ENCODE measurements around the gene MAPK8IP2.

GRCh38 chr22:50621356-50621880, 20.8 kb downstream of the MAPK8IP2 start:
- TF ChIP-seq, protein P1, sequence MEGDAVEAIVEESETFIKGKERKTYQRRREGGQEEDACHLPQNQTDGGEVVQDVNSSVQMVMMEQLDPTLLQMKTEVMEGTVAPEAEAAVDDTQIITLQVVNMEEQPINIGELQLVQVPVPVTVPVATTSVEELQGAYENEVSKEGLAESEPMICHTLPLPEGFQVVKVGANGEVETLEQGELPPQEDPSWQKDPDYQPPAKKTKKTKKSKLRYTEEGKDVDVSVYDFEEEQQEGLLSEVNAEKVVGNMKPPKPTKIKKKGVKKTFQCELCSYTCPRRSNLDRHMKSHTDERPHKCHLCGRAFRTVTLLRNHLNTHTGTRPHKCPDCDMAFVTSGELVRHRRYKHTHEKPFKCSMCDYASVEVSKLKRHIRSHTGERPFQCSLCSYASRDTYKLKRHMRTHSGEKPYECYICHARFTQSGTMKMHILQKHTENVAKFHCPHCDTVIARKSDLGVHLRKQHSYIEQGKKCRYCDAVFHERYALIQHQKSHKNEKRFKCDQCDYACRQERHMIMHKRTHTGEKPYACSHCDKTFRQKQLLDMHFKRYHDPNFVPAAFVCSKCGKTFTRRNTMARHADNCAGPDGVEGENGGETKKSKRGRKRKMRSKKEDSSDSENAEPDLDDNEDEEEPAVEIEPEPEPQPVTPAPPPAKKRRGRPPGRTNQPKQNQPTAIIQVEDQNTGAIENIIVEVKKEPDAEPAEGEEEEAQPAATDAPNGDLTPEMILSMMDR (IDR thresholded peaks at IDR 0.05) = no peak
- no peak for TF ChIP-seq POLR2A (IDR thresholded peaks at IDR 0.05)
